RWPE2 (cell line): Measurements from ENCODE around the gene IL1RAPL2.

Source experiments
- ATAC-seq: fragments of 200-7000 bp; cut with Tn5 transposase; 3 replicates; pipeline ENCODE4 v1.9.1; 2021; ENCODE audit warnings: low read depth
- DNase-seq: peaks from one replicate; pipeline ENCODE4 v3.0.0-alpha.2; 2020; ENCODE audit warnings: low spot score
- H3K27ac ChIP-seq: fragments of 450-650 bp; 2 replicates; pipeline ENCODE4 v1.5.1; 2017; ENCODE audit warnings: mild to moderate bottlenecking; ENCODE audit not compliant: poor library complexity, severe bottlenecking
- H3K27me3 ChIP-seq: fragments of 250-450 bp; sonication (Bioruptor Pico); 2 replicates; pipeline ENCODE4 v1.5.1; 2021; ENCODE audit warnings: mild to moderate bottlenecking, moderate library complexity; ENCODE audit not compliant: insufficient read depth, poor library complexity, severe bottlenecking
- H3K36me3 ChIP-seq: fragments of 250-450 bp; sonication (Bioruptor Pico); 2 replicates; pipeline ENCODE4 v1.5.1; 2020; ENCODE audit warnings: low read depth, mild to moderate bottlenecking, moderate library complexity
- H3K4me1 ChIP-seq: fragments of 250-450 bp; sonication (Bioruptor Pico); 2 replicates; pipeline ENCODE4 v1.5.1; 2021; ENCODE audit warnings: mild to moderate bottlenecking, moderate library complexity; ENCODE audit not compliant: insufficient read depth, poor library complexity, severe bottlenecking
- H3K4me3 ChIP-seq: fragments of 250-450 bp; sonication (Bioruptor Pico); 2 replicates; pipeline ENCODE4 v1.5.1; 2021; ENCODE audit warnings: mild to moderate bottlenecking, moderate library complexity; ENCODE audit not compliant: severe bottlenecking
- H3K9me3 ChIP-seq: fragments of 250-450 bp; sonication (Bioruptor Pico); 2 replicates; pipeline ENCODE4 v1.5.1; 2021; ENCODE audit warnings: mild to moderate bottlenecking, moderate library complexity; ENCODE audit not compliant: severe bottlenecking
- CTCF ChIP-seq: fragments of 450-650 bp; IDR thresholded peaks from one replicate; pipeline ENCODE4 v1.5.1; 2017; ENCODE audit warnings: mild to moderate bottlenecking, moderate library complexity; ENCODE audit not compliant: poor library complexity, severe bottlenecking

IL1RAPL2 gene

GRCh38 chrX:105273326-105273725 lies 707.3 kb downstream of the IL1RAPL2 start:
- no peaks in the 10 kb centered on the region for H3K36me3 ChIP-seq
- no peak for ATAC-seq

GRCh38 chrX:105274091-105274490 lies 708.1 kb downstream of the IL1RAPL2 start:
- Histone ChIP-seq H3K36me3 (no peaks in the 10 kb centered on the region), H3K4me3 (no peak overlapping the region), H3K27me3 (no peaks in the 10 kb centered on the region), H3K9me3 (no peaks in the 10 kb centered on the region), H3K4me1 (no peaks in the 10 kb centered on the region), H3K27ac (no peak overlapping the region)
- no peak for DNase-seq
- no peak for ATAC-seq
- TF ChIP-seq CTCF = no peak

More at GRCh38 chrX:105273326-105273725, 707.3 kb downstream of the IL1RAPL2 start:
- no peaks in the 10 kb centered on the region for H3K27me3 ChIP-seq
- H3K4me1 ChIP-seq = no peaks in the 10 kb centered on the region
- DNase-seq = no peak
- no peak overlapping the region for H3K27ac ChIP-seq
- TF ChIP-seq CTCF = no peak
- H3K9me3 ChIP-seq = no peaks in the 10 kb centered on the region
- H3K4me3 ChIP-seq = no peak overlapping the region

- TF ChIP-seq CTCF = no peak
- H3K4me1 ChIP-seq = no peaks in the 10 kb centered on the region
- H3K9me3 ChIP-seq = no peaks in the 10 kb centered on the region
- DNase-seq (no peak), ATAC-seq (no peak)
- no peaks in the 10 kb centered on the region for H3K36me3 ChIP-seq
- no peak overlapping the region for H3K4me3 ChIP-seq
- no peak overlapping the region for H3K27ac ChIP-seq
- H3K27me3 ChIP-seq = no peaks in the 10 kb centered on the region
Observed at GRCh38 chrX:105277132-105277531, 711.1 kb downstream of the IL1RAPL2 start.

- Histone ChIP-seq H3K36me3 (no peaks in the 10 kb centered on the region), H3K27ac (no peak overlapping the region), H3K9me3 (no peaks in the 10 kb centered on the region), H3K4me3 (no peak overlapping the region), H3K27me3 (no peaks in the 10 kb centered on the region), H3K4me1 (no peaks in the 10 kb centered on the region)
- no peak for TF ChIP-seq CTCF
- DNase-seq = no peak
- ATAC-seq = no peak
Observed at GRCh38 chrX:105282077-105282476, 716.1 kb downstream of the IL1RAPL2 start.

- H3K4me3 ChIP-seq = no peak overlapping the region
- no peaks in the 10 kb centered on the region for H3K4me1 ChIP-seq
- no peaks in the 10 kb centered on the region for H3K36me3 ChIP-seq
- no peaks in the 10 kb centered on the region for H3K9me3 ChIP-seq
- H3K27me3 ChIP-seq = no peaks in the 10 kb centered on the region
- no peak for TF ChIP-seq CTCF
- ATAC-seq (no peak), DNase-seq (no peak)
- H3K27ac ChIP-seq = no peak overlapping the region
Observed at GRCh38 chrX:105297041-105297440, 731.0 kb downstream of the IL1RAPL2 start.
